ENCODE results near the gene MAGEA9.

DNA sequence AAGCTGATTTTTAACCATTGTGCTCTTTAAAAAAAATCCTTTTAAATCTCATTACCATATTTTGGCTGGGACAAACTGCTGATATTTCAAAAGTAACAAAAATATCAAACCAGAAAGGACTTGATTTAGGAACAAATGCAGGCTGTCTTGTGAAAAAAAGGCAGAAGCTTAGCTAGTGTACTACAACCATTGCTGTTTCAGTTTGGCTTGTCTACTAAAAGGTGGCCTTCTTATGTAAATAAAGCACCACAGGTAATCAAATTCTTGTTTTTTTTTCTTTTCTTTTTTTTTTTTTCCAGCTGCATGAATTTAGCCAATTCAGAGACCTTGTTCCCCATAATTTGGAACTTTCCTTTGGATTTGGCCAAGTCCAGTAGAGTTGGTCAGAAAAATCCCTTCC lies 55.4 kb downstream of the MAGEA9 start:
- TF ChIP-seq EZH2 (IDR thresholded peaks at IDR 0.05; ENCODE audit: borderline replicate concordance, insufficient read depth, low read length, poor library complexity, severe bottlenecking), result no peak
- TF ChIP-seq, protein P1, sequence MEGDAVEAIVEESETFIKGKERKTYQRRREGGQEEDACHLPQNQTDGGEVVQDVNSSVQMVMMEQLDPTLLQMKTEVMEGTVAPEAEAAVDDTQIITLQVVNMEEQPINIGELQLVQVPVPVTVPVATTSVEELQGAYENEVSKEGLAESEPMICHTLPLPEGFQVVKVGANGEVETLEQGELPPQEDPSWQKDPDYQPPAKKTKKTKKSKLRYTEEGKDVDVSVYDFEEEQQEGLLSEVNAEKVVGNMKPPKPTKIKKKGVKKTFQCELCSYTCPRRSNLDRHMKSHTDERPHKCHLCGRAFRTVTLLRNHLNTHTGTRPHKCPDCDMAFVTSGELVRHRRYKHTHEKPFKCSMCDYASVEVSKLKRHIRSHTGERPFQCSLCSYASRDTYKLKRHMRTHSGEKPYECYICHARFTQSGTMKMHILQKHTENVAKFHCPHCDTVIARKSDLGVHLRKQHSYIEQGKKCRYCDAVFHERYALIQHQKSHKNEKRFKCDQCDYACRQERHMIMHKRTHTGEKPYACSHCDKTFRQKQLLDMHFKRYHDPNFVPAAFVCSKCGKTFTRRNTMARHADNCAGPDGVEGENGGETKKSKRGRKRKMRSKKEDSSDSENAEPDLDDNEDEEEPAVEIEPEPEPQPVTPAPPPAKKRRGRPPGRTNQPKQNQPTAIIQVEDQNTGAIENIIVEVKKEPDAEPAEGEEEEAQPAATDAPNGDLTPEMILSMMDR (IDR thresholded peaks at IDR 0.05; ENCODE audit: poor library complexity, severe bottlenecking), result no peak
- no peak for TF ChIP-seq POLR2AphosphoS5 (IDR thresholded peaks at IDR 0.05)
- TF ChIP-seq RAD21 (conservative IDR thresholded peaks at IDR 0.05), result no peak
- no peak for TF ChIP-seq TAF1 (IDR thresholded peaks at IDR 0.05; ENCODE audit: low read depth)
